PC-3 (cell line): ENCODE data around the gene FECH. TPM values are rescaled to one million over a fixed set of nuclear protein-coding genes. Genes with fewer than 3 reads are reported as not detected.

Source experiments
- ATAC-seq: fragments of 200-7000 bp; cut with Tn5 transposase; 2 replicates; pipeline ENCODE4 v1.9.1; 2020; ENCODE audit warnings: mild to moderate bottlenecking, moderate library complexity
- BruUV-seq: library from RNA; stranded (reverse); fragments of 400-500 nt; replicated peaks from 2 replicates; lab custom pipeline; 2021; lab: Mats Ljungman, UMichigan
- CTCF ChIA-PET: fragments of 300-600 bp; sonication (Branson Sonifier 250); formaldehyde crosslinking; loops from one replicate; lab custom pipeline; 2022; ENCODE audit warnings: antibody characterized with exemption; lab: Charles Lee
- POLR2A ChIA-PET: fragments of 300-600 bp; sonication (Branson Sonifier 250); formaldehyde crosslinking; loops from one replicate; lab custom pipeline; 2022; ENCODE audit warnings: antibody characterized with exemption; ENCODE audit not compliant: unreplicated experiment; lab: Charles Lee
- DNase-seq: peaks from one replicate; pipeline ENCODE4 v3.0.0-alpha.2; 2015
- H2AFZ ChIP-seq: fragments of 300-600 bp; sonication (generic); 2 replicates; pipeline ENCODE4 v1.6.0; 2016; ENCODE audit warnings: antibody characterized with exemption, low read length
- H3F3A ChIP-seq: fragments of 300-600 bp; sonication (generic); one replicate; pipeline ENCODE4 v1.6.0; 2017; ENCODE audit warnings: antibody characterized with exemption, low read length, control low read depth, mild to moderate bottlenecking; ENCODE audit not compliant: unreplicated experiment
- H3K27ac ChIP-seq: fragments of 300-600 bp; sonication (generic); 2 replicates; pipeline ENCODE4 v1.5.1; 2016; ENCODE audit warnings: mild to moderate bottlenecking, low read length
- H3K27me3 ChIP-seq: fragments of 300-600 bp; sonication (generic); 2 replicates; pipeline ENCODE4 v1.6.1; 2016; ENCODE audit warnings: low read length, mixed read lengths
- H3K36me3 ChIP-seq: fragments of 300-600 bp; sonication (generic); 2 replicates; pipeline ENCODE4 v1.6.1; 2016; ENCODE audit warnings: low read depth, mixed run types, low read length, mixed read lengths
- H3K4me1 ChIP-seq: fragments of 300-600 bp; sonication (generic); 2 replicates; pipeline ENCODE4 v1.5.1; 2016; ENCODE audit warnings: low read length; ENCODE audit not compliant: insufficient read depth
- H3K4me2 ChIP-seq: fragments of 300-600 bp; sonication (generic); 2 replicates; pipeline ENCODE4 v1.6.0; 2016; ENCODE audit warnings: low read length
- H3K4me3 ChIP-seq: fragments of 300-600 bp; sonication (generic); 2 replicates; pipeline ENCODE4 v1.5.1; 2016; ENCODE audit warnings: mild to moderate bottlenecking, low read length, mixed read lengths
- H3K79me2 ChIP-seq: fragments of 300-600 bp; sonication (generic); 2 replicates; pipeline ENCODE4 v1.6.1; 2017; ENCODE audit warnings: low read length, mixed read lengths
- H3K9ac ChIP-seq: fragments of 300-600 bp; sonication (generic); 2 replicates; pipeline ENCODE4 v1.6.0; 2016; ENCODE audit warnings: mild to moderate bottlenecking, low read length
- H3K9me2 ChIP-seq: fragments of 300-600 bp; sonication (generic); replicated peaks from 2 replicates; pipeline ENCODE4 v1.6.1; 2016; ENCODE audit warnings: mixed run types, low read length, mixed read lengths
- H3K9me3 ChIP-seq: fragments of 300-600 bp; sonication (generic); 2 replicates; pipeline ENCODE4 v1.6.1; 2016; ENCODE audit warnings: low read length, mixed read lengths
- H4K20me1 ChIP-seq: fragments of 300-600 bp; sonication (generic); 2 replicates; pipeline ENCODE4 v1.6.1; 2016; ENCODE audit warnings: low read length, mixed read lengths
- CTCF ChIP-seq: fragments of 300-600 bp; sonication (generic); conservative IDR thresholded peaks from 2 replicates; pipeline ENCODE4 v1.5.1; 2017; ENCODE audit warnings: antibody characterized with exemption, low read depth, mild to moderate bottlenecking, low read length
- EZH2 ChIP-seq: fragments of 300-600 bp; sonication (generic); IDR thresholded peaks from one replicate; pipeline ENCODE4 v1.6.1; 2017; ENCODE audit warnings: antibody characterized with exemption, mild to moderate bottlenecking, low read length; ENCODE audit not compliant: unreplicated experiment
- EZH2phosphoT487 ChIP-seq: fragments of 300-600 bp; sonication (generic); IDR thresholded peaks from 2 replicates; pipeline ENCODE4 v1.6.1; 2018; ENCODE audit warnings: mild to moderate bottlenecking, antibody characterized with exemption, low read length, borderline replicate concordance
- intact Hi-C: fragments of 100-400 bp; cut with micrococcal nuclease; formaldehyde crosslinking; loops from 2 replicates; pipeline ENCODE4 v1.9.0; 2023
- total RNA-seq: library from RNA; depleted of rRNA; stranded (reverse); fragments of >200 nt; gene quantifications from 2 replicates; pipeline ENCODE4 v1.2.3, GENCODE V29; 2014

The FECH gene
- total RNA-seq, 1 experiment from 2014 or later = 136 TPM

GRCh38 chr18:57538614-57539013, 47.9 kb downstream of the FECH start:
- Histone ChIP-seq H3K27me3 (no peaks in the 10 kb centered on the region), H3K4me1 (no peaks in the 10 kb centered on the region), H3K9me3 (no peaks in the 10 kb centered on the region), H3K36me3 (no peaks in the 10 kb centered on the region), H4K20me1 (no peaks in the 10 kb centered on the region), H2AFZ (no peak overlapping the region), H3K27ac (no peak overlapping the region), H3K4me2 (no peak overlapping the region), H3K79me2 (no peaks in the 10 kb centered on the region), H3K9ac (no peak overlapping the region), H3F3A (no peaks in the 10 kb centered on the region), H3K9me2 (no peaks in the 10 kb centered on the region), H3K4me3 (no peak overlapping the region)
- intact Hi-C loops = no loop called here
- CTCF ChIA-PET = no interaction called here
- BruUV-seq = no TSS peak
- POLR2A ChIA-PET = no interaction called here
- no peak for DNase-seq
- ATAC-seq = no peak
- TF ChIP-seq EZH2phosphoT487 (no peak), CTCF (no peak), EZH2 (no peak)

GRCh38 chr18:57534511-57534909, 52.0 kb downstream of the FECH start:
- no TSS peak for BruUV-seq
- CTCF ChIA-PET = no interaction called here
- H2AFZ ChIP-seq = no peak overlapping the region
- H3K27ac ChIP-seq = no peak overlapping the region
- POLR2A ChIA-PET = no interaction called here
- no peaks in the 10 kb centered on the region for H3K4me1 ChIP-seq
- no peaks in the 10 kb centered on the region for H3K79me2 ChIP-seq
- H3K9ac ChIP-seq = no peak overlapping the region
- no peaks in the 10 kb centered on the region for H3K36me3 ChIP-seq
- H3K27me3 ChIP-seq = peaks cover 12% of the 10 kb centered on the region
- DNase-seq (no peak), ATAC-seq (no peak)
- H3K4me2 ChIP-seq = no peak overlapping the region
- intact Hi-C loops = no loop called here
- no peaks in the 10 kb centered on the region for H3K9me2 ChIP-seq
- H3K9me3 ChIP-seq = no peaks in the 10 kb centered on the region
- H3F3A ChIP-seq = no peaks in the 10 kb centered on the region
- no peak overlapping the region for H3K4me3 ChIP-seq
- TF ChIP-seq EZH2phosphoT487 = no peak
- TF ChIP-seq CTCF = no peak
- no peak for TF ChIP-seq EZH2
- H4K20me1 ChIP-seq = no peaks in the 10 kb centered on the region

DNA sequence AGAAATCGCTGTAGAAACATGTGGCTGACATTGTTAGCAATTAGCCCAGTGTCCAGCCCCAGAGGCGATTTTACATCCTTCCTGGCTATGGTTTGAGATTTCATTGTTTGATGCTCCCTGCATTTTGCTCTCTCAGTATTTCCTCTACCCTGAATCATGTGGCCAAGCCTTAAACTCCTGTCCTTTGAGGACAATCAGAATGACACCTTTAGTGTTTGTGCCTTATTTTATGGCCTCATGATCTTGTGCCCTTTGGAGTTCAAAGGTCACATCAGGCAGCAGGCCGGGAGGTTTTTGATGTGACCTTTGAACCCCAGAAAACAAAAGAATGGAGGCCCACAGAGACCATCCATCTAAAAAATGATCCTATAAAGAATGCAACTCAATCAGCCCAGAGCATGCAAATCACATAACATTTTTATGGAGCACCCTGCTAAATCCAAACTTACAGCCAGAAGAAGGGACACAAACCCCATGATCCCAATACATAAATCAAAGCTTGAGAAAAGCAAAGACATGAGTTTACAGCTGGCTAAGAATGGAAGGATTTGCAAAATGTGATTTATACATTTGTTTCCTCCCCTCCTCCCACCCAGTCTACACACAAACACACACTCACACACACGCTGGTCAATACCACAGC, 52.5 kb downstream of the FECH start:
- Histone ChIP-seq H3K27ac (no peak overlapping the region), H3K9ac (no peak overlapping the region), H3K9me3 (no peaks in the 10 kb centered on the region), H3K4me1 (no peaks in the 10 kb centered on the region), H3K4me2 (no peak overlapping the region), H3K9me2 (no peaks in the 10 kb centered on the region), H3F3A (no peaks in the 10 kb centered on the region), H3K4me3 (no peak overlapping the region), H3K36me3 (no peaks in the 10 kb centered on the region), H2AFZ (no peak overlapping the region), H4K20me1 (no peaks in the 10 kb centered on the region), H3K27me3 (peaks cover 17% of the 10 kb centered on the region), H3K79me2 (no peaks in the 10 kb centered on the region)
- TF ChIP-seq EZH2phosphoT487 (no peak), EZH2 (no peak), CTCF (no peak)
- no TSS peak for BruUV-seq
- intact Hi-C loops = no loop called here
- ATAC-seq = no peak
- no peak for DNase-seq
- ChIA-PET CTCF (no interaction called here), POLR2A (no interaction called here)
